ENCODE results near the gene SPCS3.

SPCS3 gene

GRCh38 chr4:176300036-176300435 is 19.7 kb upstream of the SPCS3 start:
- ATAC-seq (ENCODE audit: insufficient read depth, low read depth) = no peak
- H3K9me3 ChIP-seq (ENCODE audit: insufficient read depth, low read length, severe bottlenecking) = no peaks in the 10 kb centered on the region

GRCh38 chr4:176300565-176300964 is 19.2 kb upstream of the SPCS3 start:
- Histone ChIP-seq H3K4me2 (ENCODE audit: insufficient read depth, low read length) (no peak overlapping the region), H3K36me3 (ENCODE audit: insufficient read depth, low read length) (no peaks in the 10 kb centered on the region), H3K9me3 (ENCODE audit: insufficient read depth, low read length, severe bottlenecking) (no peaks in the 10 kb centered on the region), H2AFZ (ENCODE audit: low read depth, low read length) (no peak overlapping the region), H3K79me2 (ENCODE audit: insufficient read depth, low read length) (no peaks in the 10 kb centered on the region), H4K20me1 (ENCODE audit: insufficient read depth, low read length) (no peaks in the 10 kb centered on the region), H3K27ac (ENCODE audit: low read length) (no peak overlapping the region), H3K27me3 (ENCODE audit: insufficient read depth, low read length, poor library complexity) (peaks cover 11% of the 10 kb centered on the region), H3K4me1 (ENCODE audit: insufficient read depth, low read length) (no peaks in the 10 kb centered on the region), H3K9ac (ENCODE audit: low read depth, low read length) (no peak overlapping the region), H3K4me3 (ENCODE audit: low read depth in 1 of 2, low read length in 2 of 2) (no peak overlapping the region)
- no peak for TF ChIP-seq EZH2 (IDR thresholded peaks at IDR 0.05; ENCODE audit: borderline replicate concordance, low read depth, low read length, severe bottlenecking)
- TF ChIP-seq, protein P1, sequence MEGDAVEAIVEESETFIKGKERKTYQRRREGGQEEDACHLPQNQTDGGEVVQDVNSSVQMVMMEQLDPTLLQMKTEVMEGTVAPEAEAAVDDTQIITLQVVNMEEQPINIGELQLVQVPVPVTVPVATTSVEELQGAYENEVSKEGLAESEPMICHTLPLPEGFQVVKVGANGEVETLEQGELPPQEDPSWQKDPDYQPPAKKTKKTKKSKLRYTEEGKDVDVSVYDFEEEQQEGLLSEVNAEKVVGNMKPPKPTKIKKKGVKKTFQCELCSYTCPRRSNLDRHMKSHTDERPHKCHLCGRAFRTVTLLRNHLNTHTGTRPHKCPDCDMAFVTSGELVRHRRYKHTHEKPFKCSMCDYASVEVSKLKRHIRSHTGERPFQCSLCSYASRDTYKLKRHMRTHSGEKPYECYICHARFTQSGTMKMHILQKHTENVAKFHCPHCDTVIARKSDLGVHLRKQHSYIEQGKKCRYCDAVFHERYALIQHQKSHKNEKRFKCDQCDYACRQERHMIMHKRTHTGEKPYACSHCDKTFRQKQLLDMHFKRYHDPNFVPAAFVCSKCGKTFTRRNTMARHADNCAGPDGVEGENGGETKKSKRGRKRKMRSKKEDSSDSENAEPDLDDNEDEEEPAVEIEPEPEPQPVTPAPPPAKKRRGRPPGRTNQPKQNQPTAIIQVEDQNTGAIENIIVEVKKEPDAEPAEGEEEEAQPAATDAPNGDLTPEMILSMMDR (IDR thresholded peaks at IDR 0.05; ENCODE audit: borderline replicate concordance, extremely low read depth, low read length, poor library complexity, severe bottlenecking) = no peak
- DNase-seq = no peak
- ATAC-seq (ENCODE audit: insufficient read depth, low read depth) = no peak

More at GRCh38 chr4:176300036-176300435, 19.7 kb upstream of the SPCS3 start:
- H3K4me2 ChIP-seq (ENCODE audit: insufficient read depth, low read length) = no peak overlapping the region
- no peak overlapping the region for H3K4me3 ChIP-seq (ENCODE audit: low read depth in 1 of 2, low read length in 2 of 2)
- TF ChIP-seq, protein P1 (IDR thresholded peaks at IDR 0.05; ENCODE audit: borderline replicate concordance, extremely low read depth, low read length, poor library complexity, severe bottlenecking) = no peak
- no peak for TF ChIP-seq EZH2 (IDR thresholded peaks at IDR 0.05; ENCODE audit: borderline replicate concordance, low read depth, low read length, severe bottlenecking)
- H3K36me3 ChIP-seq (ENCODE audit: insufficient read depth, low read length) = no peaks in the 10 kb centered on the region
- DNase-seq = no peak
- H4K20me1 ChIP-seq (ENCODE audit: insufficient read depth, low read length) = no peaks in the 10 kb centered on the region
- H3K27ac ChIP-seq (ENCODE audit: low read length) = no peak overlapping the region
- no peak overlapping the region for H2AFZ ChIP-seq (ENCODE audit: low read depth, low read length)
- no peaks in the 10 kb centered on the region for H3K79me2 ChIP-seq (ENCODE audit: insufficient read depth, low read length)
- peaks cover 7% of the 10 kb centered on the region for H3K27me3 ChIP-seq (ENCODE audit: insufficient read depth, low read length, poor library complexity)
- no peaks in the 10 kb centered on the region for H3K4me1 ChIP-seq (ENCODE audit: insufficient read depth, low read length)
- no peak overlapping the region for H3K9ac ChIP-seq (ENCODE audit: low read depth, low read length)

DNA sequence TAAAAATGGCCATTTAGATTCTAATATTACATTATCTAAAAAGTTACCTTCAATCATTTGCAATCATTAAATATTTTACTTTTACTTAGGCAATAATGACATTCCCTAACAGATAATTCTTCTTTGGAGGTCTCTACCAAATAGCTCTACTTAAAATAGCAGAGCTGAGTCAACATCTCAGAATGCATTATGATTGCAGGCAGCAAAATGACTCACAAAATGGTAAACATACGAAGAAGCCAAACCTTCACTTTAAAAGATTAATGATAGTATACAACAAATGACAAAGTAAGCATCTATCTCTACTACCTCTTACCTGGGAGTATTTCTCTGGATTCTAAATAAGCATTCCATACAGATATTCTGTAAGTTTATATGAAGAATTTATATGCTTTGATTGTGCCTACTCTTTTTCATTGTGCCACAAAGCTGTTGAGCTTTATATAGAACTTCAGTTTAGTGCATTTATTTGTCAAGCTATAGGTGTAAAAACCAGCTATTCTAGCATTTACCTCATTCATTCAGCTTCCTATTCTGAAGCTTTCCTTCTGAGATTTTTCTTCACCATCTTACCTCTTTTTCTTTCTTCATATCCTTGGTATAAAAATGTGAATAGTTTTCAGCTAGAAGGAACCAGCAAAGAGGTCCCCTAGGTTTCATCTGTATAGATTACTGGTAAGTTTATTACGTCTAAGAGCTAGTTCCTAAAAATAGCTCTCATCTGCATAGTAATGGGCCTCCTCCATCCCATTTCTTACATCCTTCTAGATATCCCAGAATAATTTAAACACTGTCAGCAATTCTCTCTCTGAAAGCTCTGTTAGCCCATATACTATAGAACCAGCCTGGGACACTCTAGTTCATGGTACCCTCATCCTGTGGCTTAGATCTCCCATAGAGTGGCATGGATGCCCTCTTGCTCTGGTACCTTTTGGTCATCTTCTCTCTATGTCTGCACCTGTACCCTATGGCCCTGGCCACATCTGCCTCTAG is 17.2 kb upstream of the SPCS3 start:
- H3K27ac ChIP-seq (ENCODE audit: low read length) = no peak overlapping the region
- DNase-seq (no peak), ATAC-seq (ENCODE audit: insufficient read depth, low read depth) (no peak)
- no peak overlapping the region for H3K4me2 ChIP-seq (ENCODE audit: insufficient read depth, low read length)
- H3K9ac ChIP-seq (ENCODE audit: low read depth, low read length) = no peak overlapping the region
- H2AFZ ChIP-seq (ENCODE audit: low read depth, low read length) = no peak overlapping the region
- H3K36me3 ChIP-seq (ENCODE audit: insufficient read depth, low read length) = no peaks in the 10 kb centered on the region
- no peaks in the 10 kb centered on the region for H3K79me2 ChIP-seq (ENCODE audit: insufficient read depth, low read length)
- no peaks in the 10 kb centered on the region for H3K4me1 ChIP-seq (ENCODE audit: insufficient read depth, low read length)
- no peaks in the 10 kb centered on the region for H4K20me1 ChIP-seq (ENCODE audit: insufficient read depth, low read length)
- H3K9me3 ChIP-seq (ENCODE audit: insufficient read depth, low read length, severe bottlenecking) = no peaks in the 10 kb centered on the region
- no peak overlapping the region for H3K4me3 ChIP-seq (ENCODE audit: low read depth in 1 of 2, low read length in 2 of 2)
- H3K27me3 ChIP-seq (ENCODE audit: insufficient read depth, low read length, poor library complexity) = peaks cover 11% of the 10 kb centered on the region
- TF ChIP-seq, protein P1 (IDR thresholded peaks at IDR 0.05; ENCODE audit: borderline replicate concordance, extremely low read depth, low read length, poor library complexity, severe bottlenecking) = no peak
- no peak for TF ChIP-seq EZH2 (IDR thresholded peaks at IDR 0.05; ENCODE audit: borderline replicate concordance, low read depth, low read length, severe bottlenecking)

Data from DND-41 (cell line).